Omental fat pad (tissue), 4 donors: Measurements from ENCODE around the gene HTRA2. TPM values are rescaled to one million over a fixed set of nuclear protein-coding genes. Genes with fewer than 3 reads are reported as not detected.

Experiments used
- ATAC-seq: fragments of 150-250 bp; one replicate; pipeline ENCODE4 v1.9.1; 2016; ENCODE audit warnings: mild to moderate bottlenecking, moderate library complexity; ENCODE audit not compliant: low FRiP score
- DNase-seq: peaks from one replicate; pipeline ENCODE4 v3.0.0-alpha.2; 2019; ENCODE audit warnings: low spot score
- total RNA-seq, 4 donors: library from RNA; depleted of rRNA; stranded (reverse); fragments of >200 nt; gene quantifications; one replicate each; pipeline ENCODE4 v1.1.0, GENCODE V29; 2016
- TF ChIP-seq, protein P1 (sequence below), 3 donors: fragments of 450-650 bp; IDR thresholded peaks; one replicate each; pipeline ENCODE4 v1.5.1; 2016 to 2017; ENCODE audit warnings: antibody characterized with exemption in 3 of 3, mild to moderate bottlenecking in 3 of 3, moderate library complexity in 2 of 3

The HTRA2 gene
- total RNA-seq, 4 donors from 2014 or later, result 30.7 to 45.6 (median 36.8) TPM

GRCh38 chr2:74514368-74515270, 15.1 kb upstream of the HTRA2 start, which contains the start of gene TLX2:
Gene TLX2 (plus strand): TSS chr2:74514450. CDS start chr2:74514807, 357 bp downstream.
- TF ChIP-seq, protein P1, sequence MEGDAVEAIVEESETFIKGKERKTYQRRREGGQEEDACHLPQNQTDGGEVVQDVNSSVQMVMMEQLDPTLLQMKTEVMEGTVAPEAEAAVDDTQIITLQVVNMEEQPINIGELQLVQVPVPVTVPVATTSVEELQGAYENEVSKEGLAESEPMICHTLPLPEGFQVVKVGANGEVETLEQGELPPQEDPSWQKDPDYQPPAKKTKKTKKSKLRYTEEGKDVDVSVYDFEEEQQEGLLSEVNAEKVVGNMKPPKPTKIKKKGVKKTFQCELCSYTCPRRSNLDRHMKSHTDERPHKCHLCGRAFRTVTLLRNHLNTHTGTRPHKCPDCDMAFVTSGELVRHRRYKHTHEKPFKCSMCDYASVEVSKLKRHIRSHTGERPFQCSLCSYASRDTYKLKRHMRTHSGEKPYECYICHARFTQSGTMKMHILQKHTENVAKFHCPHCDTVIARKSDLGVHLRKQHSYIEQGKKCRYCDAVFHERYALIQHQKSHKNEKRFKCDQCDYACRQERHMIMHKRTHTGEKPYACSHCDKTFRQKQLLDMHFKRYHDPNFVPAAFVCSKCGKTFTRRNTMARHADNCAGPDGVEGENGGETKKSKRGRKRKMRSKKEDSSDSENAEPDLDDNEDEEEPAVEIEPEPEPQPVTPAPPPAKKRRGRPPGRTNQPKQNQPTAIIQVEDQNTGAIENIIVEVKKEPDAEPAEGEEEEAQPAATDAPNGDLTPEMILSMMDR (IDR thresholded peaks at IDR 0.05), result no peak
- ATAC-seq (no peak), DNase-seq (no peak)

- TF ChIP-seq, protein P1 (IDR thresholded peaks at IDR 0.05), result no peak
- DNase-seq (no peak), ATAC-seq (no peak)
These were observed 14.3 kb upstream of the HTRA2 start for GRCh38 chr2:74515271-74515980.

- DNase-seq, result no peak
- no peak for ATAC-seq
- TF ChIP-seq, protein P1 (IDR thresholded peaks at IDR 0.05), result no peak
These were observed 13.6 kb upstream of the HTRA2 start for GRCh38 chr2:74515981-74516633.

- TF ChIP-seq, protein P1 (IDR thresholded peaks at IDR 0.05), result no peak
- ATAC-seq (no peak), DNase-seq (no peak)
These were observed 13.1 kb upstream of the HTRA2 start for GRCh38 chr2:74516650-74517049.

- TF ChIP-seq, protein P1 (IDR thresholded peaks at IDR 0.05), result no peak
- no peak for ATAC-seq
- DNase-seq, result no peak
These were observed 7.2 kb upstream of the HTRA2 start for GRCh38 chr2:74522516-74522915.

- TF ChIP-seq, protein P1 (IDR thresholded peaks at IDR 0.05), result no peak
- ATAC-seq, result no peak
- no peak for DNase-seq
These were observed 5.7 kb upstream of the HTRA2 start for GRCh38 chr2:74524005-74524404.
